Measurements from ENCODE around the gene SMKR1. TPM values are rescaled to one million over a fixed set of nuclear protein-coding genes. Genes with fewer than 3 reads are reported as not detected.
"Not testable (repeated sequence)": the region's sequence is repeated elsewhere in the genome, so short reads cannot be mapped to it uniquely, and the experiment has no call there.

SMKR1 gene
- total RNA-seq: not detected
- long read RNA-seq: 0 reads

GRCh38 chr7:129501760-129502707 is at the start of gene SMKR1:
TSS of gene SMKR1 (plus strand) at chr7:129502531. CDS start at chr7:129502825, 294 bp downstream.
- intact Hi-C loops (cut with DNase I): loop anchor here (10.0 kb wide), 2 partner anchors 143 to 513 kb away; no protein-coding TSS in a partner anchor
- no peak for DNase-seq (ENCODE audit: low spot score)

DNA sequence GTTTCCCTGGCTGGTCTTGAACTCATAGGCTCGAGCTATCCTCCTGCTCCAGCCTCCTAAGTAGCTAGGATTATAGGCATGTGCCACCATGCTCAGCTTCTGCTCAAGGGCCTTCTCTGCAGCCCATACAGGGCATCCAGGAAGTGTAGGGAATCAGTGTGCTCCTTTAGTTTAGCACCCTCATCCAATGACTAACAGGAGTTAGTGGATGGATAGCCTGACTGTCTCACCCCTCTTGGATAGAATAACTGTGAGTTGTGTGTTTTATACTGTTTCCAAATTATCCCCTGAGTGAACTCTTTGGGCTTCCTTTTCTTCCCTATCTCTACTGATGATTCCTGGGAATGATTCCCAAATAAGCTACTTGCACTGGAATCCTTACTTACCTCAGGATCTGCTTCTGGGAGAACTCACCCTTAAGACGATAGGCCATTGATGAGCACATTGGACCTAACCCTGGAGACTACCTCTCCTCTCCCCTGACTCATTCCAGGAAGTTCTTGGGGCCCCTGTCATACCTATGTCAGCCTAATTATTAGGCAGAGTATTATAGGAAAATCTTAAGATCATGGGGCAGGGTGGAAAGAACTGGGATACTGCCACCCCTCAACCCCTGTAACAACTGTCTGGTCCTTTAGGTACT is 49.6 kb upstream of the SMKR1 start:
- intact Hi-C loops (cut with DNase I): no loop called here
- no peak for DNase-seq (ENCODE audit: low spot score)

DNA sequence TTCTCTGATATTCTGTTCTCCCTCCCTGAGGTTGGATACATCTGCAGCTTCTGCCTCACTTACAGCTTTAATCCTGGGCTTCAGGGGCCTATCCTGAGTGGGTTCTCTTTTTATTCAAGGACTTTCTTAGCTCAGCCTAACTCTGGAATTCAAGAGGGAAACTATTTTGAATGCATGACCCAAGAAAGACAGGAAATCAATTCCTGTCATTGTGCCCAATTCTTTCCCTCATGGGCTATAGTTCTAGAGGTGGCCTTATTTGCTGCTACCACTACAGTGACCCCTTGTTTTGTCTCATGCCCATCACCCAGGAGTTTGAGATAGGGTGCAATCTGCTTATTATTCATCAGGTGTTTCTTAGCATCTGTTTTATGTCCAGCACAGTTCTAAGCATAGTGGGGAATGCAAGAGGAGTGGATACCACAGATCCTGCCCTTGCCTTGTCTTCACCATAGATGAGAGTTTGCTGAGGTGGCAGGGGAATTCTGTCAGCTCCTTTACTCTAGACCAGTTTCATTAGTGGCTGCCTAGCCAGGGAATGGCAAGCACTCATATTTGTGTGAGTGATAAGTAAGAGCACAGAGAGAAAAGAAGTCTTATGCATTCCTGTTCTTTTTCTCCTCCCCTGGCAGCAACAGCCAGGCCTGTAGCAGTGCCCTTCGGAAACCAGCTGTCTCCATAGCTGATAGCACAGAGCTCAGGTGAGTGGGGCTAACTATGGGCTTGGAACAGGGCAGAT is 48.7 kb upstream of the SMKR1 start:
- intact Hi-C loops (cut with DNase I): no loop called here
- DNase-seq (ENCODE audit: low spot score): no peak

DNA sequence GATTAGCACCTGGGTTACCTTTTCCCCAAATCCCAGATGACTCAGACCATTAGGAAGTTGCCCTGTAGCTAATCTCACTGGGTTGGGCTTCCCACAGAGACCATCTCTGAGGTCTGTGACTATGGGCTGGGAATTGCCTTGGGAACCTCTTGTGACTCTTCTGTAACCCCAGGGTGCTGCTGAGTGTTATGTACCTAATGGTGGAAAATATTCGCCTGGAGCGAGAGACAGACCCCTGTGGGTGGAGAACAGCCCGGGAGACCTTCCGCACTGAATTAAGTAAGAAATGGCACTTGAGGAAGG is 48.1 kb upstream of the SMKR1 start:
- intact Hi-C loops (cut with DNase I): no loop called here
- no peak for DNase-seq (ENCODE audit: low spot score)

- intact Hi-C loops (cut with DNase I): no loop called here
- DNase-seq (ENCODE audit: low spot score): no peak
Observed at GRCh38 chr7:129456421-129456820, 45.9 kb upstream of the SMKR1 start.

DNA sequence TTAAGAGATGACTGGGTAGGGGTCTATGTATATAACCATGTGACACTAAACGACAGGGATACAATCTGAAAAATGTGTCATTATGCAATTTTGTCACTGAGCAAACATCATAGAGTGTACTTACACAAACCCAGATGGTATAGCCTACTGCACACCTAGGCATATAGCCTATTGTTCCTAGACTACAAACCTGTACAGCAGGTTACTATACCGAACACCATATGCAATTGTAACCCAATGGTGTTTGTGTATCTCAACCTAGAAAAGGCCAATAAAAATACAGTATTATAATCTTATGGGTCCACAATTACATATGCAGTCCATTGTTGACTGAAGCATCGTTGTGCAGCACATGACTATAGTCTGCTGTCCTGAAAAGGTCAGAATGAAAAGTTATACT is 45.2 kb upstream of the SMKR1 start:
- intact Hi-C loops (cut with DNase I): no loop called here
- no peak for DNase-seq (ENCODE audit: low spot score)

DNA sequence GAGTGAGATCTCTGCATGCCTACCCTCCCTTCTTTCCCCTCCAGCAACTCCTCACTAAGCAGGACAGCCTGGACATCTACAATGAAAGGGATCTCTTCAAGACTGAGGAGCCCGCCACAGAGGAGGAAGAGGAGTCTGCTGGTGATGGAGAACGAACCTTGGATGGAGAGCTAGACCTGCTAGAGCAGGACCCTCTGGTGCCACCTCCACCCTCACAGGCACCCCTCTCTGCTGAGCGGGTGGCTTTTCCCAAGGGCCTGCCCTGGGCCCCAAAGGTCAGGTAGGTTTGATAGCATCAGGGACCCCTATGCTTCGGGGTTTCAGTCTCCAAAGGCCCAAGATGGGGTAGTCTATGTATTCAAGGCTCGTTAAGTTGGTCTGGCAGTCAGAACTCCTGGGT is 44.2 kb upstream of the SMKR1 start:
- intact Hi-C loops (cut with DNase I): no loop called here

GRCh38 chr7:129461809-129462208 is 40.5 kb upstream of the SMKR1 start:
- intact Hi-C loops (cut with DNase I): no loop called here
- DNase-seq (ENCODE audit: low spot score): no peak

More for the DNA sequence above, 44.2 kb upstream of the SMKR1 start:
- no peak for DNase-seq (ENCODE audit: low spot score)

DNA sequence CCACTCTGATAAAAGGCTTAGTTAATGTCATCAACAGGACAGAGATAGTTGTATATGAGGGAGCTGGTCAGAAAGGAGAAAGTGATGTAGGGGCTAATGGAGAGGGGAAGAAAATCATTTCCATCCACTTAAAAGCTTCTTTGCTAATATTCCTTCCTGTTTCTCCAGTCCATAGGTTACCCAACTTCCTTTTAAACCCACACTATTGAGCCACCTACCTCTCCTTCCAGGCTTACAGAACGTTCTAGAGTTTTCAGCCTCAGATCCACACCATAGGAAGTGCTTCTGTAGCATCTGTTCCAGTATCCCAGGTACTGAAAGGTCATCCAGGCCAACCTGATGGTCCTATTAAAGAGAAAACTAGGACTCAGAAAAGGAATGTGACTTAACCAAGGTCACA is 39.9 kb upstream of the SMKR1 start:
- DNase-seq (ENCODE audit: low spot score): no peak
- intact Hi-C loops (cut with DNase I): no loop called here

DNA sequence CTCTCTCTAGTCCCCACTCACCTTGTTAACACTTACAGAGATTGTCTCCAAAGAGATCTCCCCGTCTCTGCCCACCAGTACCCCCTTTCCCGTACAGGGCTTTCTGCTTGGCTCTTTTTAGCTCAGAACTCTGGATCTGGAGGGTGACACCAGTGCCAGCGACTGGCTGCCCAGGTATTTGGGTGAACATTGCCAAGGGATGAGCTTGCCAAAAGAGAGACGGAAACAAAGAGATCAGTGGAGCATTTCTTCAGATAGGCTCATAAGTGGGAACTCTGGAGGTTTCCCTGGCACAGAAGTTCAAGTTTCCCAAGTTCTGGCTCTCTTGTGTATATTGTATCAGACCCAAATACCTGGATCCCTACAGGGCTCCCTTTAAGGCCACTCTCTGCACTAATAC is 38.1 kb upstream of the SMKR1 start:
- no peak for DNase-seq (ENCODE audit: low spot score)
- intact Hi-C loops (cut with DNase I): no loop called here

DNA sequence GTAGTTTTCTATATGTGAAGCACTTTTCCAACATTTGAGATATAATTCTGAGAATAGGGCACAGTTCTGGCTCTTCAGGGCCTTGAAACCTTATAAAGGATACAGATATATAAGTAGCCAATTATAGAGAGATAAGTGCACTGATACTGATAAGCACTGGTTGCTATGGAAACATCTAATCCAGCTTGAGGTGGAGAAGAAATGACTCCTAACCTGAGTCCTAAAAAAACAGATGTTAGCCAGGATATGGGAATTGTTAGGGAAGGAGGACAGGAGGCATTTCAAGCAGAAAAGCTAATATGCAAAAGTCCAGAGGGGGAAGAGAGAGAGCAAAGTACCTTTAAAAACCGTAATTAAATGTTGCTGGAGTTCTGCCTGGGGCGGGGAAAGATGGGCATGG is 37.3 kb upstream of the SMKR1 start:
- DNase-seq (ENCODE audit: low spot score): no peak
- intact Hi-C loops (cut with DNase I): no loop called here

DNA sequence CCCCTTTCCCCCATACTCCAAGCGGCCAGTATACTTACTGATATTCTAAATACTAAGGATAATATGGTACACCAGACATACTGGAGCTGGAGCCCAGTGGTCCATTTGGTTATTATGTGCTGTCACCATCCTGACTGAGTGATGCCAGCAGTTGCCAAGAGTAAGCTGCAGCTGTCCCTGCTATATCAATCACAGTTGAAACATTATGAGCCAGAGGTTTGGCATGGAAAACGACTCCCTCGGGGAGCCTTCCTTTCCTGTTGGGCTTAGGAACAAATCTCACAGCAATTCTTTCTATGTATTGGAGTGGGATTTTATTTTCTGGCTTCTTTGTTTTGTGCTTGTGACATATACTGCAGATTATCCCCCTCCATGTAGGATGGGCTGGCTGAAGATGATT is 35.5 kb upstream of the SMKR1 start:
- intact Hi-C loops (cut with DNase I): no loop called here
- no peak for DNase-seq (ENCODE audit: low spot score)

GRCh38 chr7:129468087-129468486 is 34.2 kb upstream of the SMKR1 start:
- DNase-seq (ENCODE audit: low spot score): no peak
- intact Hi-C loops (cut with DNase I): no loop called here

DNA sequence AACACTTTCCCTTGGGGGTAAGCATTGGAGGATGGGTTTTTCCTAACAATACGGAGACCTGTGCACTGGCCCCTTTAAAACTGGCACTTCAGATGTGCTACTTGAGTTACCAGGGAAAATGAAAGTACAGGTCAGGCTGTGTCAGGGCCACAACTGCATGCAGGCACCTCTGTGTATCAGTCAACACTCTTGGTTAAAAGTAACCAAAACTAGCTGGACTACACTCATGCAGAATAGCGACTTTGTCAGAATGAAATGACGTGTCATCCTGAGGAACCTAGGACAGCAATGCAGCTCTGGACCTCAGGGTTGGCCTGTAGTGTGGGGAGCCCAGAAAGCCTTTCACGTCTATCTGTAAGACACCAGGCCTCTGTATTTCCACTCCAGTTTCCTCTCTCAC is 33.8 kb upstream of the SMKR1 start:
- intact Hi-C loops (cut with DNase I): no loop called here
- no peak for DNase-seq (ENCODE audit: low spot score)

DNA sequence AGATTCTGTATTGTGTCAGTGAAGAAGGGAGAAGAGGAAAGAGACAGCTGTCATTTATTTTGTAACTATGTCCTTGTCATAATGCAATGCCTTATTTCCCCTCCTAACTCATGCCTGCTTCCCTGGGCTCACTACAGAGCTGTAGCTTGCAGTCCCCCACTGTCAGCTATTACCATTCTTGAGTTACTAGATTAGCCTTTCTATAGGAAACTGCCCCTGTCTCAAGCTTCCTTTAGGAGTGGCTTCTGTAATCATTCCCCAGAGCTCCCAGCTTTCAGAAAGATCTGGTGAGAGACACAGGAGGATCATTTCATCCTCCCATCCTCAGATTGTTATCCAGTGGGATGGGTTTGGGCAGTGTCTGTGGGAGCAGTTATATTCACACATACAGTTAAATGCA is 32.4 kb upstream of the SMKR1 start:
- intact Hi-C loops (cut with DNase I): loop anchor here (5.0 kb wide), 1 partner anchor 253 kb away; no protein-coding TSS in a partner anchor
- DNase-seq (ENCODE audit: low spot score): no peak

DNA sequence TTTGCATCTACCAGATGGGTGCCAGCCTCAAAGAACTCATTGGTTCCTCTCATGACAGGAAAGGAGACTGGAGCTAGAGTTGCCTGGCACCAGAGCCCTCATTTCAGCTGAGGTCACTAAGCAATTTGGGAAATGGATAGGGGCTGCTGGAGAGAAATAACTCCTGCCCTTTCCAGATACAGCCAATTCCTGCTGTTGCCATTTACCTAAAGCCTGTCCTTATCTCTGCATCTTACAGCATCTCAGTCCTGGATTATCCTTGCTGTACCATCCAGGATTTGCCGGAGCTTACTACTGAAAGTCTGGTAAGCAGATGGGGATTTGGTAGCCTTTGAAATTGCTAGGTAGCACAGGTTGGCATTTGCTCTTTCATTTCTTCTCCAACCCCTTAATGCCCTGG is 31.9 kb upstream of the SMKR1 start:
- DNase-seq (ENCODE audit: low spot score): no peak
- intact Hi-C loops (cut with DNase I): loop anchor here (5.0 kb wide), 1 partner anchor 253 kb away; no protein-coding TSS in a partner anchor

DNA sequence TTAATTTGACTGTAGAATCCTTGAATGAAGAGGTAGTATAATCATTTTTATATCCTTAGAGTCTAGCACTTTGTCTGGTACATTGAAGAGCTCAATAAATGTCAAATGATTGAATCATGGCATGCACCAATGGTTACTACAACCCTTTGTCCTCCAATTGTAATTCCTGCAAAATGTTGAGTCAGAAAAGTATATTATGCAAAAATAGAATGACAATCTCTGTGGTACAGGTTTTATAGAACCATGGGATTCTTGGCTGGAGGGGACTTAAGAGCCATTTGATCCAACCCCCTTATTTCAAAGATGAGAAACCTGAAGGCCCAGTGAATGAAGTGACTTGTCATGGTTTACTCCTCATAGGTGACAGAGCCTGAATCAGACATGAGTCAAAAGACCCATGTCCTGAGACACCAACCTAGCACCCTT is 30.9 kb upstream of the SMKR1 start:
- intact Hi-C loops (cut with DNase I): loop anchor here (5.0 kb wide), 1 partner anchor 254 kb away; no protein-coding TSS in a partner anchor
- DNase-seq (ENCODE audit: low spot score): no peak

GRCh38 chr7:129475931-129476330 is 26.4 kb upstream of the SMKR1 start:
- intact Hi-C loops (cut with DNase I): not testable (repeated sequence)

GRCh38 chr7:129476398-129476797 is 25.9 kb upstream of the SMKR1 start:
- intact Hi-C loops (cut with DNase I); DNase-seq (ENCODE audit: low spot score): not testable (repeated sequence)

More at GRCh38 chr7:129475931-129476330, 26.4 kb upstream of the SMKR1 start:
- DNase-seq (ENCODE audit: low spot score): not testable (repeated sequence)

GRCh38 chr7:129479831-129480230 is 22.5 kb upstream of the SMKR1 start:
- DNase-seq (ENCODE audit: low spot score): no peak
- intact Hi-C loops (cut with DNase I): no loop called here

All from cardiac septum (tissue), 1 donor.